GM23338 (cell line): ENCODE results near the gene HK1. TPM values are rescaled to one million over a fixed set of nuclear protein-coding genes. Genes with fewer than 3 reads are reported as not detected.
A peak's percentile ranks its signal among the peaks of the same experiment; 100 is the strongest.

Experiments used
- ATAC-seq: fragments of 200-7000 bp; cut with Tn5 transposase; 3 replicates; pipeline ENCODE4 v1.9.1; 2020
- DNase-seq: peaks from one replicate; pipeline ENCODE4 v3.0.0-alpha.2; 2015; ENCODE audit warnings: low spot score
- H2AFZ ChIP-seq: fragments of 200-600 bp; sonication (generic); 2 replicates; pipeline ENCODE4 v1.8.0; 2016; ENCODE audit warnings: antibody characterized with exemption, mild to moderate bottlenecking, moderate library complexity
- H3F3A ChIP-seq: fragments of 200-600 bp; sonication (generic); replicated peaks from 2 replicates; pipeline ENCODE4 v1.8.0; 2017; ENCODE audit warnings: antibody characterized with exemption, mixed run types, low read depth
- H3K27ac ChIP-seq: fragments of 200-600 bp; sonication (generic); 2 replicates; pipeline ENCODE4 v1.6.1; 2016; ENCODE audit warnings: low read depth
- H3K27me3 ChIP-seq: fragments of 200-600 bp; sonication (generic); 2 replicates; pipeline ENCODE4 v1.8.0; 2016; ENCODE audit warnings: mild to moderate bottlenecking, mixed run types, moderate library complexity; ENCODE audit not compliant: insufficient read depth
- H3K36me3 ChIP-seq: fragments of 200-600 bp; sonication (generic); 2 replicates; pipeline ENCODE4 v1.8.0; 2016; ENCODE audit warnings: mild to moderate bottlenecking; ENCODE audit not compliant: insufficient read depth
- H3K4me1 ChIP-seq: fragments of 200-600 bp; sonication (generic); 2 replicates; pipeline ENCODE4 v1.8.0; 2016; ENCODE audit warnings: mild to moderate bottlenecking, moderate library complexity; ENCODE audit not compliant: insufficient read depth
- H3K4me2 ChIP-seq: fragments of 200-600 bp; sonication (generic); 2 replicates; pipeline ENCODE4 v1.7.1; 2017; ENCODE audit warnings: mixed run types
- H3K4me3 ChIP-seq: fragments of 200-600 bp; sonication (generic); 2 replicates; pipeline ENCODE4 v1.6.1; 2016; ENCODE audit warnings: mixed run types
- H3K79me2 ChIP-seq: fragments of 200-600 bp; sonication (generic); replicated peaks from 2 replicates; pipeline ENCODE4 v1.8.0; 2017; ENCODE audit warnings: mild to moderate bottlenecking; ENCODE audit not compliant: insufficient read depth
- H3K9me2 ChIP-seq: fragments of 200-600 bp; sonication (generic); 2 replicates; pipeline ENCODE4 v1.8.0; 2017; ENCODE audit not compliant: insufficient read depth
- H4K20me1 ChIP-seq: fragments of 200-600 bp; sonication (generic); replicated peaks from 2 replicates; pipeline ENCODE4 v1.8.0; 2017; ENCODE audit warnings: mild to moderate bottlenecking; ENCODE audit not compliant: insufficient read depth
- H3K27ac Mint-ChIP-seq: 2 replicates; pipeline ENCODE4 v1.8.0; 2020; ENCODE audit warnings: inconsistent platforms, mild to moderate bottlenecking, moderate library complexity, mixed read lengths
- H3K27me3 Mint-ChIP-seq: 3 replicates; pipeline ENCODE4 v1.8.0; 2022; ENCODE audit warnings: low read depth, mild to moderate bottlenecking, moderate library complexity, mixed read lengths, inconsistent platforms; ENCODE audit not compliant: insufficient read depth, poor library complexity
- H3K36me3 Mint-ChIP-seq: 3 replicates; pipeline ENCODE4 v1.8.0; 2021; ENCODE audit warnings: low read depth, mild to moderate bottlenecking, inconsistent platforms, moderate library complexity, mixed read lengths
- H3K4me1 Mint-ChIP-seq: 3 replicates; pipeline ENCODE4 v1.8.0; 2020; ENCODE audit warnings: mild to moderate bottlenecking, inconsistent platforms, mixed read lengths
- H3K4me3 Mint-ChIP-seq: 3 replicates; pipeline ENCODE4 v1.8.0; 2021; ENCODE audit warnings: moderate library complexity, mild to moderate bottlenecking, inconsistent platforms, mixed read lengths
- H3K9me3 Mint-ChIP-seq: 3 replicates; pipeline ENCODE4 v1.8.0; 2020; ENCODE audit warnings: moderate library complexity, mild to moderate bottlenecking, inconsistent platforms, mixed read lengths
- CREB1 ChIP-seq: fragments of 250-450 bp; sonication (Bioruptor Pico); IDR thresholded peaks from 2 replicates; pipeline ENCODE4 v1.5.0; 2020; ENCODE audit warnings: low read depth, mild to moderate bottlenecking, moderate library complexity
- JUNB ChIP-seq: IDR thresholded peaks from one replicate; pipeline ENCODE4 v1.6.1; 2016; ENCODE audit warnings: antibody characterized with exemption; ENCODE audit not compliant: unreplicated experiment
- POLR2AphosphoS5 ChIP-seq: IDR thresholded peaks from 2 replicates; pipeline ENCODE4 v1.6.1; 2016; ENCODE audit warnings: antibody characterized with exemption, low read depth
- ZNF114 ChIP-seq: fragments of 250-450 bp; sonication (Bioruptor Pico); IDR thresholded peaks from 2 replicates; pipeline ENCODE4 v1.5.0; 2020; ENCODE audit warnings: mild to moderate bottlenecking, moderate library complexity
- ZNF462 ChIP-seq: fragments of 250-450 bp; sonication (Bioruptor Pico); IDR thresholded peaks from 2 replicates; pipeline ENCODE4 v1.5.0; 2020; ENCODE audit warnings: mild to moderate bottlenecking, moderate library complexity
- polyA plus RNA-seq: library from polyadenylated mRNA; unstranded; fragments of >200 nt; fragmentation: Nextera tagmentation; extraction: Ambion mirVana; gene quantifications from 2 replicates; pipeline ENCODE4 v1.2.1, GENCODE V29; 2016
- total RNA-seq: library from RNA; depleted of rRNA; stranded (reverse); fragments of >200 nt; shearing (Covaris generic); gene quantifications from 2 replicates; pipeline ENCODE4 v1.2.3, GENCODE V29; 2014
- TF ChIP-seq, protein P1 (sequence below), 2 experiments: fragments of 200-600 bp in 1 of 2; sonication (generic) in 1 of 2; conservative IDR thresholded peaks; 2 replicates each; pipeline versions ENCODE4 v1.5.1 to v1.6.1; 2016 to 2017; ENCODE audit warnings: antibody characterized with exemption in 2 of 2, low read depth in 2 of 2, mild to moderate bottlenecking in 2 of 2, moderate library complexity in 1 of 2
- TF ChIP-seq, protein P2 (sequence below): IDR thresholded peaks from one replicate; pipeline ENCODE4 v1.6.1; 2018; ENCODE audit warnings: antibody characterized with exemption; ENCODE audit not compliant: unreplicated experiment

Gene HK1
- total and polyA plus RNA-seq, 2 experiments from 2014 or later: 76.6 to 229 TPM

- TF ChIP-seq, protein P1, sequence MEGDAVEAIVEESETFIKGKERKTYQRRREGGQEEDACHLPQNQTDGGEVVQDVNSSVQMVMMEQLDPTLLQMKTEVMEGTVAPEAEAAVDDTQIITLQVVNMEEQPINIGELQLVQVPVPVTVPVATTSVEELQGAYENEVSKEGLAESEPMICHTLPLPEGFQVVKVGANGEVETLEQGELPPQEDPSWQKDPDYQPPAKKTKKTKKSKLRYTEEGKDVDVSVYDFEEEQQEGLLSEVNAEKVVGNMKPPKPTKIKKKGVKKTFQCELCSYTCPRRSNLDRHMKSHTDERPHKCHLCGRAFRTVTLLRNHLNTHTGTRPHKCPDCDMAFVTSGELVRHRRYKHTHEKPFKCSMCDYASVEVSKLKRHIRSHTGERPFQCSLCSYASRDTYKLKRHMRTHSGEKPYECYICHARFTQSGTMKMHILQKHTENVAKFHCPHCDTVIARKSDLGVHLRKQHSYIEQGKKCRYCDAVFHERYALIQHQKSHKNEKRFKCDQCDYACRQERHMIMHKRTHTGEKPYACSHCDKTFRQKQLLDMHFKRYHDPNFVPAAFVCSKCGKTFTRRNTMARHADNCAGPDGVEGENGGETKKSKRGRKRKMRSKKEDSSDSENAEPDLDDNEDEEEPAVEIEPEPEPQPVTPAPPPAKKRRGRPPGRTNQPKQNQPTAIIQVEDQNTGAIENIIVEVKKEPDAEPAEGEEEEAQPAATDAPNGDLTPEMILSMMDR (conservative IDR thresholded peaks at IDR 0.05; ENCODE audit: low read depth in 2 of 2): no peak
- TF ChIP-seq, protein P2, sequence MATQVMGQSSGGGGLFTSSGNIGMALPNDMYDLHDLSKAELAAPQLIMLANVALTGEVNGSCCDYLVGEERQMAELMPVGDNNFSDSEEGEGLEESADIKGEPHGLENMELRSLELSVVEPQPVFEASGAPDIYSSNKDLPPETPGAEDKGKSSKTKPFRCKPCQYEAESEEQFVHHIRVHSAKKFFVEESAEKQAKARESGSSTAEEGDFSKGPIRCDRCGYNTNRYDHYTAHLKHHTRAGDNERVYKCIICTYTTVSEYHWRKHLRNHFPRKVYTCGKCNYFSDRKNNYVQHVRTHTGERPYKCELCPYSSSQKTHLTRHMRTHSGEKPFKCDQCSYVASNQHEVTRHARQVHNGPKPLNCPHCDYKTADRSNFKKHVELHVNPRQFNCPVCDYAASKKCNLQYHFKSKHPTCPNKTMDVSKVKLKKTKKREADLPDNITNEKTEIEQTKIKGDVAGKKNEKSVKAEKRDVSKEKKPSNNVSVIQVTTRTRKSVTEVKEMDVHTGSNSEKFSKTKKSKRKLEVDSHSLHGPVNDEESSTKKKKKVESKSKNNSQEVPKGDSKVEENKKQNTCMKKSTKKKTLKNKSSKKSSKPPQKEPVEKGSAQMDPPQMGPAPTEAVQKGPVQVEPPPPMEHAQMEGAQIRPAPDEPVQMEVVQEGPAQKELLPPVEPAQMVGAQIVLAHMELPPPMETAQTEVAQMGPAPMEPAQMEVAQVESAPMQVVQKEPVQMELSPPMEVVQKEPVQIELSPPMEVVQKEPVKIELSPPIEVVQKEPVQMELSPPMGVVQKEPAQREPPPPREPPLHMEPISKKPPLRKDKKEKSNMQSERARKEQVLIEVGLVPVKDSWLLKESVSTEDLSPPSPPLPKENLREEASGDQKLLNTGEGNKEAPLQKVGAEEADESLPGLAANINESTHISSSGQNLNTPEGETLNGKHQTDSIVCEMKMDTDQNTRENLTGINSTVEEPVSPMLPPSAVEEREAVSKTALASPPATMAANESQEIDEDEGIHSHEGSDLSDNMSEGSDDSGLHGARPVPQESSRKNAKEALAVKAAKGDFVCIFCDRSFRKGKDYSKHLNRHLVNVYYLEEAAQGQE: no peak
Measured at GRCh38 chr10:69253171-69253570, 25.1 kb upstream of the HK1 start (continued).

- ATAC-seq (no peak), DNase-seq (no peak)
- Histone ChIP-seq H3K4me2 (no peak overlapping the region), H4K20me1 (no peaks in the 10 kb centered on the region), H3K79me2 (no peaks in the 10 kb centered on the region), H3K4me1 (no peaks in the 10 kb centered on the region), H3K36me3 (no peaks in the 10 kb centered on the region), H3K27me3 (no peaks in the 10 kb centered on the region), H3K4me3 (no peak overlapping the region), H3K9me2 (peaks cover 7% of the 10 kb centered on the region; the same call in 1 of the 2 replicates), H3K27ac (no peak overlapping the region), H3F3A (no peaks in the 10 kb centered on the region), H2AFZ (peak overlapping the region; percentile 78; the same call in 1 of the 2 replicates)
- no peaks in the 10 kb centered on the region for H3K4me1 Mint-ChIP-seq
- H3K27me3 Mint-ChIP-seq: peaks cover 4% of the 10 kb centered on the region
- H3K36me3 Mint-ChIP-seq: no peaks in the 10 kb centered on the region
- no peak overlapping the region for H3K27ac Mint-ChIP-seq
- no peak overlapping the region for H3K4me3 Mint-ChIP-seq
- H3K9me3 Mint-ChIP-seq: no peaks in the 10 kb centered on the region
- TF ChIP-seq CREB1 (no peak), JUNB (no peak), ZNF114 (CRISPR knock-in tag) (no peak), ZNF462 (CRISPR knock-in tag) (no peak), POLR2AphosphoS5 (no peak)
- TF ChIP-seq, protein P1 (conservative IDR thresholded peaks at IDR 0.05; ENCODE audit: low read depth in 2 of 2): no peak
Measured at GRCh38 chr10:69254877-69255276, 23.4 kb upstream of the HK1 start.
